HFFc6 (cell line): ENCODE data around the gene PGC. TPM values are rescaled to one million over a fixed set of nuclear protein-coding genes. Genes with fewer than 3 reads are reported as not detected.
A peak's percentile ranks its signal among the peaks of the same experiment; 100 is the strongest.

Experiments used
- DNase-seq: peaks from one replicate; pipeline ENCODE4 v3.0.0-alpha.2; 2018
- H3K27ac Mint-ChIP-seq: 2 replicates; pipeline ENCODE4 v1.8.0; 2020; ENCODE audit warnings: mild to moderate bottlenecking, mixed read lengths
- H3K27me3 Mint-ChIP-seq: 2 replicates; pipeline ENCODE4 v1.8.0; 2021; ENCODE audit warnings: mild to moderate bottlenecking, moderate library complexity, mixed read lengths; ENCODE audit not compliant: insufficient read depth
- H3K36me3 Mint-ChIP-seq: 2 replicates; pipeline ENCODE4 v1.8.0; 2021; ENCODE audit warnings: low read depth, mixed read lengths
- H3K4me1 Mint-ChIP-seq: 2 replicates; pipeline ENCODE4 v1.8.0; 2020; ENCODE audit warnings: low read depth, mixed read lengths
- H3K4me3 Mint-ChIP-seq: 2 replicates; pipeline ENCODE4 v1.8.0; 2020; ENCODE audit warnings: mild to moderate bottlenecking, moderate library complexity, mixed read lengths
- H3K9me3 Mint-ChIP-seq: 2 replicates; pipeline ENCODE4 v1.8.0; 2020; ENCODE audit warnings: mild to moderate bottlenecking, mixed read lengths
- total RNA-seq, 6 experiments: library from RNA; stranded (reverse); fragmentation: NEBNext Ultra II Directional; extraction: Animal tissue kit (Norgen Biotek cat#: 25700); gene quantifications; 2 replicates in 1 of 6; 3 replicates in 5 of 6; pipeline ENCODE4 v1.2.3, GENCODE V29; 2021
- TF ChIP-seq, protein P1 (sequence below): fragments of 200-600 bp; sonication (generic); IDR thresholded peaks from 2 replicates; pipeline ENCODE4 v1.5.0; 2021; ENCODE audit warnings: antibody characterized with exemption, mild to moderate bottlenecking

PGC gene
- total RNA-seq, 6 experiments from 2014 or later: not detected

DNA sequence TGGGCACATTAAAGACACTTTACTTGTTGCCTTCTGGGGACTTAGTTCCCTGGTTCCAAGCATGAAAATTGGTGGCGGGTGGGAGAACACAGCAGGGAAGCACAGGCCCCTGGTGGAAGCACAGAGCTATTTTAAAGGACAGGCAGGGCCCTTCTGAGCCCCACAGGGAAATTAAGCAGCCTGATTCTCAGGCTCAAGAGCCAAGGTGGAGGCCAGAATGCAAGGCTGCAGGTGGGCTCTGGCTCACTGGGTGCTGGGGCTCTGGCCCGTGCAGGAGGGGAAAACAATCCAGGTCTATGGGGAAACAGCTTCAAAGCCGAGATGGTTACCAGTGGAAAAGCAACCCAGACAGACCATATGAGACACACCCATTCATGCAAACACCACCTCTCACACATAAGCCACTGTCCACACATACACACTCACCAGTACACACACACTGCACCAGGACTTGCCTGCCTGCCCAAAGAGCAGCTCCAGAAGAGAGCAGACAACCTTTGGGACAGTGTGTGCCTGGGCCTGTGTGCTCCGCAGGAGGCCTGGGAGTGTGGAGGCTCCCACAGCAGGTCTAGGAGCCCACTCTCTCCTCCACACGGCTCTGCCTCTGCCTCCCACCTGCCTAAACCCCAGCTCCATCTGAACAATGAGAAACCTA lies 42.4 kb downstream of the PGC start:
- peaks cover 2% of the 10 kb centered on the region for H3K27me3 Mint-ChIP-seq
- H3K9me3 Mint-ChIP-seq: no peaks in the 10 kb centered on the region
- H3K4me1 Mint-ChIP-seq: peaks cover 24% of the 10 kb centered on the region
- H3K27ac Mint-ChIP-seq: peak overlapping the region; percentile 38; the same call in 1 of the 2 replicates
- H3K4me3 Mint-ChIP-seq: no peak overlapping the region
- peaks cover 10% of the 10 kb centered on the region; the same call in 1 of the 2 replicates for H3K36me3 Mint-ChIP-seq
- TF ChIP-seq, protein P1, sequence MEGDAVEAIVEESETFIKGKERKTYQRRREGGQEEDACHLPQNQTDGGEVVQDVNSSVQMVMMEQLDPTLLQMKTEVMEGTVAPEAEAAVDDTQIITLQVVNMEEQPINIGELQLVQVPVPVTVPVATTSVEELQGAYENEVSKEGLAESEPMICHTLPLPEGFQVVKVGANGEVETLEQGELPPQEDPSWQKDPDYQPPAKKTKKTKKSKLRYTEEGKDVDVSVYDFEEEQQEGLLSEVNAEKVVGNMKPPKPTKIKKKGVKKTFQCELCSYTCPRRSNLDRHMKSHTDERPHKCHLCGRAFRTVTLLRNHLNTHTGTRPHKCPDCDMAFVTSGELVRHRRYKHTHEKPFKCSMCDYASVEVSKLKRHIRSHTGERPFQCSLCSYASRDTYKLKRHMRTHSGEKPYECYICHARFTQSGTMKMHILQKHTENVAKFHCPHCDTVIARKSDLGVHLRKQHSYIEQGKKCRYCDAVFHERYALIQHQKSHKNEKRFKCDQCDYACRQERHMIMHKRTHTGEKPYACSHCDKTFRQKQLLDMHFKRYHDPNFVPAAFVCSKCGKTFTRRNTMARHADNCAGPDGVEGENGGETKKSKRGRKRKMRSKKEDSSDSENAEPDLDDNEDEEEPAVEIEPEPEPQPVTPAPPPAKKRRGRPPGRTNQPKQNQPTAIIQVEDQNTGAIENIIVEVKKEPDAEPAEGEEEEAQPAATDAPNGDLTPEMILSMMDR: no peak
- no peak for DNase-seq

DNA sequence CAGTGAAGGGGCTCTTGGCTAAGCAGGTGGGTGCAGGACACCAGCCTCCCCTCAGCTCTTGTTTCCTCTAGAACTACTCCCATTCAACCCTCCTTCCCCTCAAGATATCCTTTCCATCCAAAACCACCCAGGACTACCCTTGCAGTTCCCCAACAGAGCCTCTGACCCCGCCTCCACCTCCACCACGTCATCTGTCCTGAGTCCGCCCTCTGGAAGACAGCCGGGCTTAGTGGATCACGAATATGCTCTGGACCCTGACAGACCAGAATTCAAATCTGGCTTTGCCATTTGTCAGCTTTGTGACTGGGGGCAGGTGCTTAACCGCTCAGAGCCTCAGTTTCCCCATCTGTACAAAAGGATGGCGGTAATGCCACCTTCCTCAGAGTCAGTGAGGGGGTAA lies 43.2 kb downstream of the PGC start:
- Mint-ChIP-seq H3K4me1 (peaks cover 32% of the 10 kb centered on the region), H3K9me3 (no peaks in the 10 kb centered on the region), H3K4me3 (no peak overlapping the region), H3K27me3 (peaks cover 2% of the 10 kb centered on the region), H3K27ac (no peak overlapping the region), H3K36me3 (0 out of 2 replicates have a peak, but pooled peaks cover 5% of the 10 kb centered on the region)
- TF ChIP-seq, protein P1: no peak
- no peak for DNase-seq

DNA sequence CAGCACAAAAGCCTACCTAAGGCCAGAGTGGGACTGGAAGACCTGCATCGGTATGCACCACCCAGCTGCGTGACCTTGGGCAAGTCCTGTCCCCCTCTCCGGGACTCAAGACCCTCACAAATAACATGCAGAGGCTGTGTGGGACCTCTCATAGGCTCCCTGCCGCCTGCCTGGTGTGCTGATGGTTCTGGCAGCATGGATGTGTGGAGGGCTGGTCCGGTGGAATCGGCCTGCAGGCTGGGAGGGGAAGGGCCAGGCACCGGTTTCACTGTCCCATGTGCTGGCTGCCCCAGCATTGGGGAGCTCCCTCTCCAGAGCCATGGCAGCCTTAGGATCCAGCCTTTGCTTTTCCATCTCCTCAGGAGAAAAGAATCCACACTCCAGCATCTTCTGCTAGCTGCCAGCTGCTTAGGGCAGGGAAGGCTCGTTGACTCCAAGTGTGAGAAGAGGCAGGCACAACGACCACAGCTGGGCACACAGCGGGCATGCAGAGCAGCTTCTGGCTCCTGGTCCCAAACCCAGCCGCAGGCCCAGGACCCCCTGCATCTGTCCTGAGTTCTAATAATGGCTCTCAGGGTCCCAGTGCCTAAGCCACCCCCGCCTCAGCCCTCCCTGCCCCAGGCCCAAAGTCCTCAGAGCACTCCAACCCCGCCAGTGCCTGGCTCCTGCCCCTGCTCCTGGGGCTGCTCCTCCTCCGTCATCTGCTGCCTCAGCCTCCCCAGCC lies 44.3 kb downstream of the PGC start:
- no peak for DNase-seq
- peaks cover 43% of the 10 kb centered on the region for H3K4me1 Mint-ChIP-seq
- no peak overlapping the region for H3K4me3 Mint-ChIP-seq
- peaks cover 2% of the 10 kb centered on the region for H3K27me3 Mint-ChIP-seq
- TF ChIP-seq, protein P1: no peak
- no peak overlapping the region for H3K27ac Mint-ChIP-seq
- H3K36me3 Mint-ChIP-seq: 0 out of 2 replicates have a peak, but pooled peaks cover 5% of the 10 kb centered on the region
- no peaks in the 10 kb centered on the region for H3K9me3 Mint-ChIP-seq

DNA sequence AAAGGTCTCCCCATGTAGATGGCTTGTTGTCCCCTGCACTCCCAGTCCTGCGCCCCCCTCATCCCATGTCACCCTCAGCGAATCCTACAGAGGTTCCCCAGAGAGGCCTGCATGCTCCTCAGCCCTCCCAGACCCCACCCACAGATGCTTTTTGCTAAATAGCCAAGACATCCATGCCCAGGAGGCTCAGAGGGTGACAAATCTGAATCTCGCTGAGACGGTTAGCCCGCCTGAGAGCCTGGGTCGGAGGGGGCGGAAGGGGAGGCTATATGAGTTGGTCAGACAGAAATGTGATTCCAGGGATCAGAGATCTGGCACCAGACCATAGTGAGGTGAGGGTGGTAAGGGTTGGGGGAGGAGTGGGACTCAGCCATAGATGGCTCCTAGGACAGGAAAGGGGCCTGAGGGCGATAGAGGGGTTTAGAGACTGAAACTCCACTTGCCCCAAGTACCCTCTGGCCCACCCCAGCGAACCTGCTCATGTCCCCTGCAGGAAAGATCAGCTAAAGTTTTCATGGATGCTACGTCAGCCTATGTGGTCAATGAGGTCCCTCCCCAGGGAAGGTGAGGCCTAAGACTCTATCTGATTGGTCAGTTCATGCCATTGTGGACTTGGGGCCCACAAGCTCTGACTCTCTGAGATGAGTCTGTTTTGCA lies 45.0 kb downstream of the PGC start:
- H3K4me3 Mint-ChIP-seq: no peak overlapping the region
- DNase-seq: no peak
- peaks cover 49% of the 10 kb centered on the region for H3K4me1 Mint-ChIP-seq
- H3K27ac Mint-ChIP-seq: no peak overlapping the region
- TF ChIP-seq, protein P1: no peak
- H3K36me3 Mint-ChIP-seq: 0 out of 2 replicates have a peak, but pooled peaks cover 5% of the 10 kb centered on the region
- H3K27me3 Mint-ChIP-seq: peaks cover 2% of the 10 kb centered on the region
- H3K9me3 Mint-ChIP-seq: no peaks in the 10 kb centered on the region

DNA sequence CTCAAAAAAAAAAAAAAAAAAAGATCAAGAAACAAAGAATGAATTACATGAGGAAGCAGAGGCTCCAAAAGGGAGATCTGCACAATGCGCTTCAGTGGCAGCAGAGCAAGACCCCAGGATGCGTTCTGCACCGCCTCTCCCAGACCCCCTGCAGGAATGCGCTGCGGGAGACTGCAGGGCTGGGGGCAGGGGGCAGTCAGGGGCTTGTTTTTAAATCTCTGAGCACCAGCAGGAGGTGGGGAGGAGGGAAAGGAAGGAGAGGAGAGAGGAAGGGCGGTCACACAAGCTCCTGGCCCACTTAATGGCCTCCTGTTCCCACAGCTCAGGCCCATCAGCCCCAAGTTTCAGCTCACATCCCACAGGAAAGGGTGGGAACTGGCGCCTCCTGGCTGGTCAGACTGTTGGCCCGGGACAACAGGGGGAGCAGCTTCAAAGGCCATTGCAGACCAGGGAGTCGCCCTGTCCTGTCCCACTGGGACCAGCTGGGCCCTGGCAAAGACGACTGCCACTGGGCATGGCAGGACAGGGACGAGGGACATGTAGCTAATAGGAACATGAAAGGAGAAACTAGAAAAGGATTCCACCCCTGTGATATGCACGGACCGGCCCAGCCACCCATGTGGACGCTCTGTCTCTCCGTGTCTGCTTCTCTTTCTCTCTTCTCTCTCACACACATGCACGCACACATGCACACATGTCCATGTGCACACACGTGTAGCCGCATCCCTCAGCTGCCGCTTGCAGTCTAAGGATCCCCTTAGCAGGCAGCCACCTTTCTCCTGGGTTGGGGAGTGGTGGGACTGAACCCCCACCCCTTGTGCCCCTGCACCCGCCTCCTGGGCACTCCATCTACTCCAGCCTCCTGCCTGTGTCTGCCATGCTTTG lies 46.5 kb downstream of the PGC start:
- 0 out of 2 replicates have a peak, but pooled peaks cover 5% of the 10 kb centered on the region for H3K36me3 Mint-ChIP-seq
- no peak overlapping the region for H3K4me3 Mint-ChIP-seq
- peak overlapping the region; percentile 53; the same call in 1 of the 2 replicates for H3K27ac Mint-ChIP-seq
- TF ChIP-seq, protein P1: peak; percentile 21; the same call in 1 of the 2 replicates
- peaks cover 40% of the 10 kb centered on the region for H3K4me1 Mint-ChIP-seq
- peaks cover 2% of the 10 kb centered on the region for H3K27me3 Mint-ChIP-seq
- no peaks in the 10 kb centered on the region for H3K9me3 Mint-ChIP-seq
- no peak for DNase-seq
